K562 (cell line): ENCODE results near the gene YARS1. TPM values are rescaled to one million over a fixed set of nuclear protein-coding genes. Genes with fewer than 3 reads are reported as not detected.

Experiments used
- ATF4 ChIP-seq: fragments of 450-650 bp; formaldehyde crosslinking; IDR thresholded peaks from 2 replicates; pipeline ENCODE4 v1.4.0; 2022; ENCODE audit warnings: mild to moderate bottlenecking, moderate library complexity
- BACH1 ChIP-seq: fragments of 200-800 bp; sonication (Bioruptor generic); IDR thresholded peaks from 2 replicates; pipeline ENCODE4 v1.6.1; 2016; ENCODE audit warnings: missing genetic modification characterization, missing compliant biosample characterization
- CBFB ChIP-seq: sonication (generic); formaldehyde crosslinking; IDR thresholded peaks from 2 replicates; pipeline ENCODE4 v1.4.0; 2020; ENCODE audit warnings: mild to moderate bottlenecking, missing genetic modification reagents
- GABPB1 ChIP-seq: sonication (generic); formaldehyde crosslinking; IDR thresholded peaks from 2 replicates; pipeline ENCODE4 v1.8.0; 2022; ENCODE audit warnings: mild to moderate bottlenecking, missing genetic modification reagents
- KDM4B ChIP-seq, 2 experiments: fragments of 450-650 bp in 1 of 2; sonication (generic) in 1 of 2; IDR thresholded peaks; 2 replicates each; pipeline ENCODE4 v1.6.1; 2016 to 2017; ENCODE audit warnings: borderline replicate concordance in 2 of 2, antibody characterized with exemption in 1 of 2, low read depth in 1 of 2, mild to moderate bottlenecking in 1 of 2
- PHB ChIP-seq: fragments of 250-450 bp; sonication (Bioruptor Pico); IDR thresholded peaks from 2 replicates; pipeline ENCODE4 v1.5.0; 2021
- POLR3G ChIP-seq: IDR thresholded peaks from 2 replicates; pipeline ENCODE4 v1.6.1; 2011; ENCODE audit not compliant: insufficient read length, insufficient replicate concordance; ENCODE audit errors: extremely low read depth
- SIN3A ChIP-seq, 2 experiments: fragments of 150-350 bp in 1 of 2; IDR thresholded peaks; 2 replicates each; pipeline ENCODE4 v1.6.1; 2011 to 2016; ENCODE audit warnings: borderline replicate concordance in 2 of 2, low read depth in 2 of 2, low read length in 2 of 2, mild to moderate bottlenecking in 2 of 2, moderate library complexity in 2 of 2; ENCODE audit not compliant: control insufficient read depth in 1 of 2
- SUPT5H ChIP-seq: fragments of 450-650 bp; IDR thresholded peaks from 2 replicates; pipeline ENCODE4 v1.6.1; 2016
- ZKSCAN8 ChIP-seq: fragments of 200-800 bp; sonication (Bioruptor generic); IDR thresholded peaks from 2 replicates; pipeline ENCODE4 v1.6.1; 2016; ENCODE audit warnings: missing genetic modification characterization, missing compliant biosample characterization
- ZNF384 ChIP-seq: IDR thresholded peaks from 2 replicates; pipeline ENCODE4 v1.6.1; 2012; ENCODE audit warnings: low read depth, low read length, improper control_type of control experiment
- polyA plus RNA-seq, 8 experiments: library from polyadenylated mRNA; depleted of rRNA in 4 of 8; stranded (reverse) in 5 of 8; unstranded in 3 of 8; fragments of >200 nt; fragmentation: Nextera tagmentation in 2 of 8; fragmentation: Illumina TruSeq in 1 of 8; extraction: Ambion mirVana in 2 of 8; extraction: Trizol in 1 of 8; gene quantifications; 2 replicates each; pipeline versions ENCODE4 v1.2.1 to v1.2.3, GENCODE V29; 2011 to 2014; ENCODE audit warnings: inconsistent platforms in 1 of 8, missing spikeins in 1 of 8
- total RNA-seq, 7 experiments: library from RNA; depleted of rRNA in 6 of 7; stranded (reverse); fragments of >200 nt in 6 of 7; fragmentation: Illumina TruSeq in 2 of 7; extraction: Trizol in 2 of 7; gene quantifications; 2 replicates each; pipeline versions ENCODE4 v1.2.1 to v1.2.3, GENCODE V29; 2011 to 2021; ENCODE audit warnings: low replicate concordance in 1 of 7
- TF ChIP-seq, protein P1 (sequence below): fragments of 450-650 bp; IDR thresholded peaks from 2 replicates; pipeline ENCODE4 v1.6.1; 2016; ENCODE audit warnings: mild to moderate bottlenecking, moderate library complexity
- TF ChIP-seq, protein P2 (sequence below): fragments of 250-450 bp; sonication (Bioruptor Pico); IDR thresholded peaks from 2 replicates; pipeline ENCODE4 v1.4.0; 2020; ENCODE audit warnings: mild to moderate bottlenecking, moderate library complexity

Gene YARS1
- total and polyA plus RNA-seq, 9 of the 15 experiments (the other 6 are each of a cell fraction or from before 2014, with no cell fraction given) = 66.2 to 336 (median 201) TPM

DNA sequence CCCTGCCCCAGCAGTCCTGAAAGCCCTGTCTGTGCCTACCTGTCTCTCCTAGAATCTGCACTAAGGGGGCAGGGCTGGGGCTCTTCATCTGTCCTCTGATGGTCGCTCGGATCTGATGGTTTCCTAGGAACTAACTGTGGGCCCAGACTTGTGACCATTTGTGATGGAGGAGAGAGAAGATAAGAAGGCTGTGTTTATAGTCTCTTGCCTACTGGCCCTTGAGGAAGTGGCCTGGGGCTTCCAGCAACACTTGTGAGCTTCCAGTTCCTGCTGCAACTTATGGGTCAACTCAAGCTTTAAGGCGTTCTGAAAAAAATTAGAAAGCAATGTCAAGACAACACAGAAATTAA, 61.4 kb downstream of the YARS1 start (continued):
- TF ChIP-seq, protein P1, sequence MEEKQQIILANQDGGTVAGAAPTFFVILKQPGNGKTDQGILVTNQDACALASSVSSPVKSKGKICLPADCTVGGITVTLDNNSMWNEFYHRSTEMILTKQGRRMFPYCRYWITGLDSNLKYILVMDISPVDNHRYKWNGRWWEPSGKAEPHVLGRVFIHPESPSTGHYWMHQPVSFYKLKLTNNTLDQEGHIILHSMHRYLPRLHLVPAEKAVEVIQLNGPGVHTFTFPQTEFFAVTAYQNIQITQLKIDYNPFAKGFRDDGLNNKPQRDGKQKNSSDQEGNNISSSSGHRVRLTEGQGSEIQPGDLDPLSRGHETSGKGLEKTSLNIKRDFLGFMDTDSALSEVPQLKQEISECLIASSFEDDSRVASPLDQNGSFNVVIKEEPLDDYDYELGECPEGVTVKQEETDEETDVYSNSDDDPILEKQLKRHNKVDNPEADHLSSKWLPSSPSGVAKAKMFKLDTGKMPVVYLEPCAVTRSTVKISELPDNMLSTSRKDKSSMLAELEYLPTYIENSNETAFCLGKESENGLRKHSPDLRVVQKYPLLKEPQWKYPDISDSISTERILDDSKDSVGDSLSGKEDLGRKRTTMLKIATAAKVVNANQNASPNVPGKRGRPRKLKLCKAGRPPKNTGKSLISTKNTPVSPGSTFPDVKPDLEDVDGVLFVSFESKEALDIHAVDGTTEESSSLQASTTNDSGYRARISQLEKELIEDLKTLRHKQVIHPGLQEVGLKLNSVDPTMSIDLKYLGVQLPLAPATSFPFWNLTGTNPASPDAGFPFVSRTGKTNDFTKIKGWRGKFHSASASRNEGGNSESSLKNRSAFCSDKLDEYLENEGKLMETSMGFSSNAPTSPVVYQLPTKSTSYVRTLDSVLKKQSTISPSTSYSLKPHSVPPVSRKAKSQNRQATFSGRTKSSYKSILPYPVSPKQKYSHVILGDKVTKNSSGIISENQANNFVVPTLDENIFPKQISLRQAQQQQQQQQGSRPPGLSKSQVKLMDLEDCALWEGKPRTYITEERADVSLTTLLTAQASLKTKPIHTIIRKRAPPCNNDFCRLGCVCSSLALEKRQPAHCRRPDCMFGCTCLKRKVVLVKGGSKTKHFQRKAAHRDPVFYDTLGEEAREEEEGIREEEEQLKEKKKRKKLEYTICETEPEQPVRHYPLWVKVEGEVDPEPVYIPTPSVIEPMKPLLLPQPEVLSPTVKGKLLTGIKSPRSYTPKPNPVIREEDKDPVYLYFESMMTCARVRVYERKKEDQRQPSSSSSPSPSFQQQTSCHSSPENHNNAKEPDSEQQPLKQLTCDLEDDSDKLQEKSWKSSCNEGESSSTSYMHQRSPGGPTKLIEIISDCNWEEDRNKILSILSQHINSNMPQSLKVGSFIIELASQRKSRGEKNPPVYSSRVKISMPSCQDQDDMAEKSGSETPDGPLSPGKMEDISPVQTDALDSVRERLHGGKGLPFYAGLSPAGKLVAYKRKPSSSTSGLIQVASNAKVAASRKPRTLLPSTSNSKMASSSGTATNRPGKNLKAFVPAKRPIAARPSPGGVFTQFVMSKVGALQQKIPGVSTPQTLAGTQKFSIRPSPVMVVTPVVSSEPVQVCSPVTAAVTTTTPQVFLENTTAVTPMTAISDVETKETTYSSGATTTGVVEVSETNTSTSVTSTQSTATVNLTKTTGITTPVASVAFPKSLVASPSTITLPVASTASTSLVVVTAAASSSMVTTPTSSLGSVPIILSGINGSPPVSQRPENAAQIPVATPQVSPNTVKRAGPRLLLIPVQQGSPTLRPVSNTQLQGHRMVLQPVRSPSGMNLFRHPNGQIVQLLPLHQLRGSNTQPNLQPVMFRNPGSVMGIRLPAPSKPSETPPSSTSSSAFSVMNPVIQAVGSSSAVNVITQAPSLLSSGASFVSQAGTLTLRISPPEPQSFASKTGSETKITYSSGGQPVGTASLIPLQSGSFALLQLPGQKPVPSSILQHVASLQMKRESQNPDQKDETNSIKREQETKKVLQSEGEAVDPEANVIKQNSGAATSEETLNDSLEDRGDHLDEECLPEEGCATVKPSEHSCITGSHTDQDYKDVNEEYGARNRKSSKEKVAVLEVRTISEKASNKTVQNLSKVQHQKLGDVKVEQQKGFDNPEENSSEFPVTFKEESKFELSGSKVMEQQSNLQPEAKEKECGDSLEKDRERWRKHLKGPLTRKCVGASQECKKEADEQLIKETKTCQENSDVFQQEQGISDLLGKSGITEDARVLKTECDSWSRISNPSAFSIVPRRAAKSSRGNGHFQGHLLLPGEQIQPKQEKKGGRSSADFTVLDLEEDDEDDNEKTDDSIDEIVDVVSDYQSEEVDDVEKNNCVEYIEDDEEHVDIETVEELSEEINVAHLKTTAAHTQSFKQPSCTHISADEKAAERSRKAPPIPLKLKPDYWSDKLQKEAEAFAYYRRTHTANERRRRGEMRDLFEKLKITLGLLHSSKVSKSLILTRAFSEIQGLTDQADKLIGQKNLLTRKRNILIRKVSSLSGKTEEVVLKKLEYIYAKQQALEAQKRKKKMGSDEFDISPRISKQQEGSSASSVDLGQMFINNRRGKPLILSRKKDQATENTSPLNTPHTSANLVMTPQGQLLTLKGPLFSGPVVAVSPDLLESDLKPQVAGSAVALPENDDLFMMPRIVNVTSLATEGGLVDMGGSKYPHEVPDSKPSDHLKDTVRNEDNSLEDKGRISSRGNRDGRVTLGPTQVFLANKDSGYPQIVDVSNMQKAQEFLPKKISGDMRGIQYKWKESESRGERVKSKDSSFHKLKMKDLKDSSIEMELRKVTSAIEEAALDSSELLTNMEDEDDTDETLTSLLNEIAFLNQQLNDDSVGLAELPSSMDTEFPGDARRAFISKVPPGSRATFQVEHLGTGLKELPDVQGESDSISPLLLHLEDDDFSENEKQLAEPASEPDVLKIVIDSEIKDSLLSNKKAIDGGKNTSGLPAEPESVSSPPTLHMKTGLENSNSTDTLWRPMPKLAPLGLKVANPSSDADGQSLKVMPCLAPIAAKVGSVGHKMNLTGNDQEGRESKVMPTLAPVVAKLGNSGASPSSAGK = no peak
- TF ChIP-seq SIN3A (IDR thresholded peaks at IDR 0.05; ENCODE audit: borderline replicate concordance in 2 of 2, control insufficient read depth in 1 of 2, low read depth in 2 of 2, low read length in 2 of 2) (peak in 1 of 2 experiments; percentile 33; a peak in 1 of 4 replicates), SUPT5H (no peak), GABPB1 (CRISPR knock-in tag) (no peak), PHB (CRISPR knock-in tag) (no peak), POLR3G (no peak), ATF4 (CRISPR knock-in tag) (no peak), ZNF384 (no peak), CBFB (CRISPR knock-in tag) (no peak), KDM4B (IDR thresholded peaks at IDR 0.05; ENCODE audit: borderline replicate concordance in 2 of 2, low read depth in 1 of 2) (no peak), ZKSCAN8 (CRISPR knock-in tag) (no peak), BACH1 (tag) (no peak)
- TF ChIP-seq, protein P2, sequence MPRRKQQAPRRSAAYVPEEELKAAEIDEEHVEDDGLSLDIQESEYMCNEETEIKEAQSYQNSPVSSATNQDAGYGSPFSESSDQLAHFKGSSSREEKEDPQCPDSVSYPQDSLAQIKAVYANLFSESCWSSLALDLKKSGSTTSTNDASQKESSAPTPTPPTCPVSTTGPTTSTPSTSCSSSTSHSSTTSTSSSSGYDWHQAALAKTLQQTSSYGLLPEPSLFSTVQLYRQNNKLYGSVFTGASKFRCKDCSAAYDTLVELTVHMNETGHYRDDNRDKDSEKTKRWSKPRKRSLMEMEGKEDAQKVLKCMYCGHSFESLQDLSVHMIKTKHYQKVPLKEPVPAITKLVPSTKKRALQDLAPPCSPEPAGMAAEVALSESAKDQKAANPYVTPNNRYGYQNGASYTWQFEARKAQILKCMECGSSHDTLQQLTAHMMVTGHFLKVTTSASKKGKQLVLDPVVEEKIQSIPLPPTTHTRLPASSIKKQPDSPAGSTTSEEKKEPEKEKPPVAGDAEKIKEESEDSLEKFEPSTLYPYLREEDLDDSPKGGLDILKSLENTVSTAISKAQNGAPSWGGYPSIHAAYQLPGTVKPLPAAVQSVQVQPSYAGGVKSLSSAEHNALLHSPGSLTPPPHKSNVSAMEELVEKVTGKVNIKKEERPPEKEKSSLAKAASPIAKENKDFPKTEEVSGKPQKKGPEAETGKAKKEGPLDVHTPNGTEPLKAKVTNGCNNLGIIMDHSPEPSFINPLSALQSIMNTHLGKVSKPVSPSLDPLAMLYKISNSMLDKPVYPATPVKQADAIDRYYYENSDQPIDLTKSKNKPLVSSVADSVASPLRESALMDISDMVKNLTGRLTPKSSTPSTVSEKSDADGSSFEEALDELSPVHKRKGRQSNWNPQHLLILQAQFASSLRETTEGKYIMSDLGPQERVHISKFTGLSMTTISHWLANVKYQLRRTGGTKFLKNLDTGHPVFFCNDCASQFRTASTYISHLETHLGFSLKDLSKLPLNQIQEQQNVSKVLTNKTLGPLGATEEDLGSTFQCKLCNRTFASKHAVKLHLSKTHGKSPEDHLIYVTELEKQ (CRISPR knock-in tag) = no peak
